HAP-1 (cell line): Measurements from ENCODE around the gene PPM1N.
A peak's percentile ranks its signal among the peaks of the same experiment; 100 is the strongest.

Source experiments
- DNase-seq, 2 experiments: peaks; one replicate each; pipeline ENCODE4 v3.0.0-alpha.2; 2016 to 2020; ENCODE audit warnings: low spot score in 2 of 2
- H3K27me3 ChIP-seq: fragments of 250-450 bp; sonication (Bioruptor Pico); 2 replicates; pipeline ENCODE4 v1.5.1; 2020; ENCODE audit warnings: low read depth, mild to moderate bottlenecking, moderate library complexity
- H3K36me3 ChIP-seq: fragments of 250-450 bp; sonication (Bioruptor Pico); replicated peaks from 2 replicates; pipeline ENCODE4 v1.5.1; 2020; ENCODE audit warnings: mild to moderate bottlenecking
- H3K4me1 ChIP-seq: fragments of 250-450 bp; sonication (Bioruptor Pico); 2 replicates; pipeline ENCODE4 v1.5.1; 2020; ENCODE audit warnings: mild to moderate bottlenecking
- H3K4me3 ChIP-seq: fragments of 250-450 bp; sonication (Bioruptor Pico); 2 replicates; pipeline ENCODE4 v1.5.1; 2020; ENCODE audit warnings: mild to moderate bottlenecking, moderate library complexity
- H3K9me3 ChIP-seq: fragments of 250-450 bp; sonication (Bioruptor Pico); 2 replicates; pipeline ENCODE4 v1.5.1; 2020; ENCODE audit warnings: mild to moderate bottlenecking, moderate library complexity
- in situ Hi-C: fragments of 300-500 bp; cut with MboI; formaldehyde crosslinking; loops from 3 replicates; pipeline ENCODE4 v1.14.3; 2020; ENCODE audit warnings: low sequenced_read_pairs, inconsistent platforms, mixed read lengths

Gene PPM1N, protein sequence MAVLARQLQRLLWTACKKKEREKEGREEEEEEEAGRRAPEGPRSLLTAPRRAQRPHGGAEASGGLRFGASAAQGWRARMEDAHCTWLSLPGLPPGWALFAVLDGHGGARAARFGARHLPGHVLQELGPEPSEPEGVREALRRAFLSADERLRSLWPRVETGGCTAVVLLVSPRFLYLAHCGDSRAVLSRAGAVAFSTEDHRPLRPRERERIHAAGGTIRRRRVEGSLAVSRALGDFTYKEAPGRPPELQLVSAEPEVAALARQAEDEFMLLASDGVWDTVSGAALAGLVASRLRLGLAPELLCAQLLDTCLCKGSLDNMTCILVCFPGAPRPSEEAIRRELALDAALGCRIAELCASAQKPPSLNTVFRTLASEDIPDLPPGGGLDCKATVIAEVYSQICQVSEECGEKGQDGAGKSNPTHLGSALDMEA

DNA sequence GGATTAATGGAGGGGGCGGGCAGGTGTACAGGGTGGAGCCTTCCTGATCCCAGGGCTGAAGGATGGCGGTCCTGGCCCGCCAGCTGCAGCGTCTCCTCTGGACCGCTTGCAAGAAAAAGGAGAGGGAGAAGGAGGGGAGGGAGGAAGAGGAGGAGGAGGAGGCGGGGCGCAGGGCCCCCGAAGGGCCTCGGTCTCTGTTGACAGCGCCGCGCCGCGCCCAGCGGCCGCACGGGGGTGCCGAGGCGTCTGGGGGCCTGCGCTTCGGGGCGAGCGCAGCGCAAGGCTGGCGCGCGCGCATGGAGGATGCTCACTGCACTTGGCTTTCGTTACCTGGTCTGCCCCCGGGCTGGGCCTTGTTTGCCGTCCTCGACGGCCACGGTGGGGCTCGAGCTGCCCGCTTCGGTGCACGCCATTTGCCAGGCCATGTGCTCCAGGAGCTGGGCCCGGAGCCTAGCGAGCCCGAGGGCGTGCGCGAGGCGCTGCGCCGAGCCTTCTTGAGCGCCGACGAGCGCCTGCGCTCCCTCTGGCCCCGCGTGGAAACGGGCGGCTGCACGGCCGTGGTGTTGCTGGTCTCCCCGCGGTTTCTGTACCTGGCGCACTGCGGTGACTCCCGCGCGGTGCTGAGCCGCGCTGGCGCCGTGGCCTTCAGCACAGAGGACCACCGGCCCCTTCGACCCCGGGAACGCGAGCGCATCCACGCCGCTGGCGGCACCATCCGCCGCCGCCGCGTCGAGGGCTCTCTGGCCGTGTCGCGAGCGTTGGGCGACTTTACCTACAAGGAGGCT is at the start of gene PPM1N:
Gene PPM1N, plus strand, starts transcription at position 33 of the 785 bp plus-strand sequence. Its CDS starts 30 bp downstream, at position 63.
- Histone ChIP-seq H3K9me3 (no peaks in the 10 kb centered on the region), H3K27me3 (no peaks in the 10 kb centered on the region; the same call in 1 of the 2 replicates), H3K4me3 (peak within 1 kb of the TSS; percentile 30), H3K36me3 (no peaks in the 10 kb centered on the region), H3K4me1 (peaks cover 21% of the 10 kb centered on the region)
- no peak for DNase-seq
- in situ Hi-C loops: no loop called here

DNA sequence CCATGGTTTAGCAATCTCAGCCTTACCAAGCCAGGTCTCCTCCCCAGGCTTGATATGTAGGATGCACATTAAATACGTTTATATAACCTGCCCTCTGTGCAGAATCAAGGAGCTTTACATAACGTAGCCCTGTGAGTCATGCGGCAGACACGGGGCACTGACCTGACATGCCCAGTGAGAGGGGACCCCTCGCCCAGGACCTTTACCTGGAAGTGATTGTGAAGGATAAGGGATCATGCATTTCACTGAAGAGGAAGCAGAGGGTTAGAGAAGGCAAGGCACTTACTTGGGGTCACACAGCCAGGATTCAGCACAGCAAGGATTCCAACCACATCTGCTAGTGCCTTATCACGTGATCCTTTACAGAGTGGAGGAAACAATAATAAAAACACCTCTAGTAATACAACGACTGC is 49.4 kb upstream of the PPM1N start:
- DNase-seq: no peak
- H3K27me3 ChIP-seq: no peaks in the 10 kb centered on the region
- no peaks in the 10 kb centered on the region for H3K9me3 ChIP-seq
- peaks cover 17% of the 10 kb centered on the region for H3K4me1 ChIP-seq
- in situ Hi-C loops: no loop called here
- no peak overlapping the region for H3K4me3 ChIP-seq
- no peaks in the 10 kb centered on the region for H3K36me3 ChIP-seq

DNA sequence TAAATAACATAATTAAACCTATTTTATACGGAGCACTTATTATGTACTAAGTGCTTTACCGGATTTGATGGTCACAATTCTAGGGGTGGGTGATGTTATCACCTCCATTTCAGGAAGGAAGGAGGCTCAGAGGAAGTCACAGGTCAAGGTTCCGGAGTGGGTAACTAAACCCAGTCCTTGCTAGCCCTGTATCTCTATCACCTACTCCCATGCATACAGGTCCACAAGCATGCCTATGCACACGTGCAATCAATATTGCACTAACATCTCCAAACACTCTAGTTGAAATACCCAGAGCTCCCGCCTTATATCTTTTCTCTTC is 48.3 kb upstream of the PPM1N start:
- Histone ChIP-seq H3K4me1 (peaks cover 11% of the 10 kb centered on the region), H3K36me3 (no peaks in the 10 kb centered on the region), H3K4me3 (peak overlapping the region; percentile 54), H3K27me3 (no peaks in the 10 kb centered on the region), H3K9me3 (no peaks in the 10 kb centered on the region)
- in situ Hi-C loops: no loop called here
- no peak for DNase-seq

DNA sequence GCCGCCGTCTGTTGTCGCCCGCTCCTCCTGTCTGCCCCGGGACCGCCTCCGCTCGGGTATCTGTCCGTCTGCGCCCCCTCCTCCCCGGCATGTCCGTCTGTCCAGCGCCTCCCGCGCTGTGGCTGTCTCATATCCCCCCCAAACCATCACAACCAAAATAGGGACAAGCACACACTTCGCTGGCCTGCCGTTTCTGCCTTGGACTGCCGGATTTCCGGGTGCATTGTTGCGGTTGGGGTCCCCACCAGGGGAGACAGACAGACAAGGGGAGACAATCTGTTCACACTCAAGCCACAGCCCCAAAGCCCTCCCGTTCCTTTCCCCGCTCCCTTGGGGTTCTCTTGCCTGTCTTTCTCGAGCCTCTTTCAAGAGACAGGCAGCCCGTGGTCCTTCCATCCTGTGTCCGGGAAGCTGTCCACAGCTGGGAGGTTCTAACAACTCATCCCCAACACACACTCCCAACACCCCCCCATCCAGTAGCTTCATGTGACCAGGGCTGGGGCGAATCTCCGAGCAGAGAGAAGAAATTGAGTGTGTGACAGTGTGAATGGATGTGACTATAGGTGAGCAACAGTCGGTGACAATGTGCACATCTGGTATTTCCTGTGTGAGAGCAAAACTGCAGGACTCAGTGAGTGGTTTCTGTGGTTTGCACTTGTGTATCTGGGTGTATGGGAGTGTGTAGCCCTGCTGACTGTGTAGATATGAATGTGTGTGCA is 47.0 kb upstream of the PPM1N start:
- no peak for DNase-seq
- in situ Hi-C loops: no loop called here
- Histone ChIP-seq H3K27me3 (no peaks in the 10 kb centered on the region), H3K4me1 (peaks cover 16% of the 10 kb centered on the region), H3K9me3 (no peaks in the 10 kb centered on the region), H3K36me3 (no peaks in the 10 kb centered on the region), H3K4me3 (peak overlapping the region; percentile 54)

DNA sequence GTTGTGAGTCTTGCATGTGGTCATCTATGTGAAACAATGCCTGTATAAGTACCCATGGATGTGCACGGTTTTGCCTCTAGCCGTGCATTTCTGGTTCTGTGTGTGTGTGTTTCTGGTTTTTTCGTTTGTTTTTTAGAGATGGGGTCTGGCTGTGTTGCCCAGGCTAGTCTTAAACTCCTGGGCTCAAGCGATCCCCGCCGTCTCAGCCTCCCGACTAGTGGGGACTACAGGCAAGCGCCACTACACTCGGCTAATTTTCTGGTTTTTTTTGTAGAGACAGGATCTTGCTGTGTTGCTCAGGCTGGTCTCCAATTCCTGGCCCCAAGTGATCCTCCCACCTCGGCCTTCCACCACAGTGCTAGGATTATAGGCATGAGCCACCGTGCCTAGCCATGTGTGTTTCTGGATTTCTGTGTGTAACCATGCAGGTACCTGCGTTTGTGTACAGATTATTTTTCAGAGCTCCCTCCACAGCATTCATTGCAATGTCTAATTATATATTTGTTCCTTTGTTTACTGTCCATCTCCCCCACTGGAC is 46.3 kb upstream of the PPM1N start:
- no peaks in the 10 kb centered on the region for H3K9me3 ChIP-seq
- in situ Hi-C loops: no loop called here

DNA sequence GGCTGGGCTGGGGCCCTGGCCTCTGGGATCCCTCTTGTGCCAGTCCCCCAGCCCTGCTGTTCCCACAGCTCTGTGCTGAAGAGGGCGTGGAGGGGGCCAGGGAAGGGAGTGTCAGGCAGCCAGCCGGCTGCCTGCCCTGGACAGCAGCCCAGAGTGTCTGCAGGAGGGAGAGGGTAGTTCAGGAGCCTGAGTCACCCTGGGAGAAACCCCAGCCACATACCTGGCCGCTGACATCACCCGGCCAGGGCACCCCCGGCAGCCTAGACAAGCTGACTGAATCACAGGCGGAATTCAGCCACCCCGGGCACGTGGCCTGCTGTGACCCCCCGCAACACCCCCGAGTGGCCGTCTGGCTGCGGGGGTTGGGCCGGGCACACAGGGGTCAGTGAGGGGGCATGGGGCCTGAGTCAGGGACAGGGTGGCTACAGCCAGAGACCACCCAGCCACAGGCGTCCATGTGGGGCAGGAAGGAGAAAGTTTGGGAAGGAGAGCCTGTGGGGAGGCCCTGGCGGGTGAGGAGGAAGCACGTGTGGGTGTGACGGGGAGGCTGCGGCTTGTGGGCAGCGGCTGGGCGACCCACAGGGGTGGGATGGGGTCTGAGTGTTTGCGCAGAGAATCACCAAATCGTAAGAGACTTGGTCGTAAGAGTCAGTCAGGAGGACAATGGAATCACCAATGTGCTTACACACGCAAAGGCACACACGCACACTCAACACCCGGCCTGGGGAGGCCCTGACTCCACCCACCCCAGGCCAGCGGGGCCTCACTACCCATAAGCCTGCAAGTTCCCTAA is 42.3 kb upstream of the PPM1N start:
- Histone ChIP-seq H3K4me3 (no peak overlapping the region), H3K4me1 (peaks cover 10% of the 10 kb centered on the region), H3K9me3 (no peaks in the 10 kb centered on the region), H3K36me3 (no peaks in the 10 kb centered on the region), H3K27me3 (no peaks in the 10 kb centered on the region)
- in situ Hi-C loops: no loop called here
- peak in 1 of 2 experiments; percentile 58 for DNase-seq

More for the DNA sequence above, 46.3 kb upstream of the PPM1N start:
- no peak for DNase-seq
- no peaks in the 10 kb centered on the region for H3K27me3 ChIP-seq
- H3K4me3 ChIP-seq: no peak overlapping the region
- peaks cover 17% of the 10 kb centered on the region for H3K4me1 ChIP-seq
- H3K36me3 ChIP-seq: no peaks in the 10 kb centered on the region

DNA sequence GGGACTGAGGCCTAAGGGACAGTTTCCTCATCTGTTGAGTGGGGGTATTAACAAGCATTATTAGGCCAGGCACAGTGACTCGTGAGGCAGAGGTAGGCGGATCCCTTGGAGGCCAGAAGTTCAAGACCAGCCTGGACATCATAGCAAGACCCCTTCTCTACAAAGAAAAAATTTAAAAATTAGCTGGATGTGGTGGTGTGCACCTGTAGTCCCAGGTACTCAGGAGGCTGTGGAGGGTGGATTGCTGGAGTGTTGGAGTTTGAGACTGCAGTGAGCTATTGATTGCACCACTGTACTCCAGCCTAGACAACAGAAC is 41.8 kb upstream of the PPM1N start:
- Histone ChIP-seq H3K27me3 (no peaks in the 10 kb centered on the region), H3K4me1 (peaks cover 6% of the 10 kb centered on the region), H3K36me3 (no peaks in the 10 kb centered on the region), H3K9me3 (no peaks in the 10 kb centered on the region), H3K4me3 (no peak overlapping the region)
- no peak for DNase-seq
- in situ Hi-C loops: no loop called here

DNA sequence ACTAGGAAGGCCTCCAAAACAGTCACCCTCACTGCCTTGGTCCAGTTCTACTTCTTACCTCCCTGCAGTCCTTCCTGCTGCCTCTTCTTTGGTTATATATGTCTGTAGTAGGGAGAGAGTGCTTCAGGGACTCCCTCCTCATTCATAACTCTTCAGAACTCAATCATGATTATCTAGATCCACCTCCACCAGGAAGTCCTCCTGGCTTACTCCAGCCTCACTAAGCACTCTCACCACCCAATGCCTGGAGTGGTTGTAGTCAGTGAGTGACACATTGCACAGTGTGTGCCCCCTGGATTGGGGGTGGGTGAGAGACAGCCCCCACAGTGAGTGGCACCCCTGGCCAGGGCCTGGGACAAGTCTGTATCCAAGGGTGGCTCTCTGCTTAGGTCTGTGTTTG is 40.5 kb upstream of the PPM1N start:
- in situ Hi-C loops: no loop called here
- H3K4me3 ChIP-seq: no peak overlapping the region
- H3K36me3 ChIP-seq: no peaks in the 10 kb centered on the region
- DNase-seq: no peak
- no peaks in the 10 kb centered on the region for H3K27me3 ChIP-seq
- no peaks in the 10 kb centered on the region for H3K9me3 ChIP-seq
- peaks cover 6% of the 10 kb centered on the region for H3K4me1 ChIP-seq

DNA sequence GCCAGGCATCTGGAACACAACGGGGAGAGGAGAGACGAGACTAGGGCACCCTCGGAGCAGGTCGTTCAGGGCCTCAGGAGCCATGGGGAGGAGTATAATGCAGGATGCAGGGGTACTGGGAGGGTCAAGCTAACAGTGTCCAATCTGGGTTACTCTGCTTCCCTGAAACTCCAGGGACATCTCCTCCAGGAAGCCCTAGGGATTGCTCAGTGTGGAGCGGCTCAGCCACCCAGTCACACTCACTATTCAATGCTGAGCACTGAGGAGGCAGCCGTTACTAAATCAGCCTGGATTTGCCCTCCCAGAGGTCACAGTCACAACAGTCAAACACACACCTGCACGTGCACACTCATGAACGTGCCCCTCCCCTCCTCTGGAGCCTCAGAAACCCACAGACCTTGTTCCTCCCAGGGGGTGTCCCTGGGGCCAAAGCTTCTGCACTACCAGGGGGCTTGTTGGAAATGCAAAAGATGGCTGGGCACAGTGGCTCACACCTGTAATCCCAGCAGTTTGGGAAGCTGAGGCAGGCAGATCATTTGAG is 37.4 kb upstream of the PPM1N start:
- Histone ChIP-seq H3K4me3 (no peak overlapping the region), H3K27me3 (no peaks in the 10 kb centered on the region), H3K4me1 (peaks cover 5% of the 10 kb centered on the region), H3K9me3 (no peaks in the 10 kb centered on the region), H3K36me3 (no peaks in the 10 kb centered on the region)
- DNase-seq: no peak
- in situ Hi-C loops: no loop called here

DNA sequence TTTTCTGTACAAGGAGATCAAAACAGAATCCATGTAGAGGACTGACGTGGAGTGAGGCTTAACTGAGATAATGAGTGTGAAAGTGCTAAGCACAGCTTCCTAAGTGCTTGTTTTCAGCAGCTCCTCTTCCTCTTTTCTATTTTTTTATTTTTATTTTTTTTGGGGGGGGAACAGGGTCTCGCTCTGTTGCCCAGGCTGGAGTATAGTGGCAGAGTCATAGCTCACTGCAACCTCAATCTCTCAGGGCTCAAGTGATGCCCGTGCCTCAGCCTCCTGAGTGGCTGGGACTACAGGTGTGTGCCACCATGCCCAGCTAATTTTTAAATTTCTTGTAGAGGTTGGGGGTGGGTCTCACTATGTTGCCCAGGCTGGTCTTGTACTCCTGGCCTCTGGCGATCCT is 36.1 kb upstream of the PPM1N start:
- in situ Hi-C loops: no loop called here

DNA sequence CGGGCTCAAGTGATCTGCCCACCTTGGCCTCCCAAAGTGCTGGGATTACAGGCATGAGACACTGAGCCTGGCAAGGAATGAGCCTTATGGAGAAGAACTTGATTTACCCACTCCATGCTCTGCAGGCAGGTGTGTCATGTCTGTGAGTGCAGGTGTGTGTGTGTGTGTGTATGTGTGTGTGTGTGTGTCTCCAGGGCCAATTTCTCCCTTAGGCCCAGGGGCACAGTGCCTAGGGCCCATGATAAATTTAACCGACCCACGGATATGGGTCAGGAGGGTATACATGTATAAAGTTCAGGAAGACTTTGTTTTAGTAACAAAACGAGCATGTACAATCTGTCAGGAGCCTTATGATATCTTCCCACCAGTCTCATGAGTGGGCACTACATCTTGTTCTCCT is 35.0 kb upstream of the PPM1N start:
- Histone ChIP-seq H3K4me1 (peaks cover 4% of the 10 kb centered on the region; the same call in 1 of the 2 replicates), H3K36me3 (no peaks in the 10 kb centered on the region)
- in situ Hi-C loops: no loop called here

More for the DNA sequence above, 36.1 kb upstream of the PPM1N start:
- H3K4me3 ChIP-seq: no peak overlapping the region
- no peak for DNase-seq
- no peaks in the 10 kb centered on the region for H3K4me1 ChIP-seq
- H3K27me3 ChIP-seq: no peaks in the 10 kb centered on the region
- no peaks in the 10 kb centered on the region for H3K9me3 ChIP-seq
- H3K36me3 ChIP-seq: no peaks in the 10 kb centered on the region

DNA sequence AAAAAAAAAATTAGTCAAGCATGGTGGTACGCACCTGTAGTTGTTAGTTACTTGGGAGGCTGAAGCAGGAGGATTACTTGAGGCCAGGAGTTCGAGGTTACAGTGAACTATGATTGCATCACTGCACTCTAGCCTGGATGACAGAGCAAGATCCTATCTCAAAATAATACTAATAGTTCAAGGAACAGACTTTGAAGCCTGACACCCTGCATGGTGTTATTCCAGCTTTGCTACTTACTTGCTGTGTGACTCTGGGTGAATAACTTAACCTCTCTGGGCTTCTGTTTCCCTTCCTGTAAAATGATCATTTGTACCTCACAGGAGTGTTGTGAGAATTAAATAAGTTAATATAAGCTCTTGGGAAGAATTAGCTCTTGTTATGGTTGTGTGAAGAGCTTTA is 34.0 kb upstream of the PPM1N start:
- in situ Hi-C loops: no loop called here
- H3K4me1 ChIP-seq: peaks cover 7% of the 10 kb centered on the region; the same call in 1 of the 2 replicates
- DNase-seq: no peak
- no peaks in the 10 kb centered on the region for H3K27me3 ChIP-seq
- H3K9me3 ChIP-seq: no peaks in the 10 kb centered on the region; the same call in 1 of the 2 replicates
- H3K4me3 ChIP-seq: no peak overlapping the region
- H3K36me3 ChIP-seq: no peaks in the 10 kb centered on the region

More for the DNA sequence above, 35.0 kb upstream of the PPM1N start:
- no peak for DNase-seq
- H3K9me3 ChIP-seq: no peaks in the 10 kb centered on the region
- H3K27me3 ChIP-seq: no peaks in the 10 kb centered on the region
- H3K4me3 ChIP-seq: no peak overlapping the region
